Islet of Langerhans (tissue), 1 donor: ENCODE measurements around the gene CD302.
"Not testable (repeated sequence)": the region's sequence is repeated elsewhere in the genome, so short reads cannot be mapped to it uniquely, and the experiment has no call there.

Experiments
- FAIRE-seq: peaks from one replicate; lab custom pipeline; 2011; peaks lifted over from hg19 to GRCh38; lab: Jason Lieb, UNC

CD302 gene

DNA sequence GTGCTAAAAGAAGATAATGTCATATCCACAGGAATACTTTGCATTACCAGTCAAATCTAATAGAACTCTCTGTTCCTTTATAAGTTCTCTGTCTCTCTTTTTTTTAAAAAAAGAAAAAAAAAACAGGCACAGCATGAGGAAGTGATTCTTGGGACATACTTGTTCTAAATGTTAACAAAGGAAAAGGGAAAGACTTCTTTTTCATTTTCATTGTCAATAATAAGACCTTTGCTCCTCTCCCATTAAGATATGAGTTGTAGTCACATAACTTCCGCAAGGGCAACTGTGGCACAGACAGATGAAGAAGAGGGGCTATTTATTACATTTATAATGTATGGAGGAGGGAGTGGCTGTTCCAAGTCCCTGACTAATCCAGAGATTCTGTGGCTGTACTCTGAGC lies 4.7 kb downstream of the CD302 start:
- no peak for FAIRE-seq

- FAIRE-seq: no peak
Measured at GRCh38 chr2:159792599-159792998, 5.4 kb downstream of the CD302 start.

DNA sequence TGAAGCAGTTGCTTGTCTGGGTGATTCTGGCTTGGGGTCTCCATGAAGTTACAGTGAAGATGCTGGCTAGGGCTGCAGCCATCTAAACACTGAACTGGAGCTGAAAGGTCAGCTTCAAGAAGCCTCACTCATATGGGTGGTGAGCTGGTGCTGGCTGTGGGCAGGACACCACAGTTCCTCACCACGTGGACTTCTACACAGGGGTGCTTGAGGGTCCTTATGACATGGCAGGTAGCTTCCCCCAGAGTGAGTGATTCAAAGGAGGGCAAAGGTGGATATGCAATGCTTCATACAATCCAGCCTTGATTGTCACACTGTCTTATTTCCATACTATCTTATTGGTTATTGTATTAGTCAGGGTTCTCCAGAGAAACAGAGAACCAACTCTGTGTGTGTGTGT lies 6.0 kb downstream of the CD302 start:
- FAIRE-seq: no peak

DNA sequence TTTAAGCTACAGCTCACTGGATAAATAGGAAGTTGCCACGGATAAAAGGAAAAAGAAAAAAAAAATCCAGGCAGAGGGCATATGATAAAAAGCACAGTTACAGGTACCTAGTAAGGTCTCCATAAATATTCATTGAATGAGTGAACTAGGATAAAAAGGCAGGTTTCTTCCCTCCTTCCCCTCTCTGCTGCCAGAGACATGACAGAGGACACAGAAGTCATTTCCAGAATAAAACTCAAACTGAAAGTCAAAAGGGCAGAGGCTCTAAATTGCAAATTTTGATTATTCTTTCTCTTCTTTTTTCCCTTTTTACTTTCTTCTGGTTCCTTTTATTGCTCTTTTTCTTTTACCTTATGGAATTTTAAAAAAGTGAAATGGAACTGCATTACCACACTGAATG lies 7.7 kb downstream of the CD302 start:
- FAIRE-seq: no peak

- no peak for FAIRE-seq
Measured at GRCh38 chr2:159788253-159788652, 9.8 kb downstream of the CD302 start.

DNA sequence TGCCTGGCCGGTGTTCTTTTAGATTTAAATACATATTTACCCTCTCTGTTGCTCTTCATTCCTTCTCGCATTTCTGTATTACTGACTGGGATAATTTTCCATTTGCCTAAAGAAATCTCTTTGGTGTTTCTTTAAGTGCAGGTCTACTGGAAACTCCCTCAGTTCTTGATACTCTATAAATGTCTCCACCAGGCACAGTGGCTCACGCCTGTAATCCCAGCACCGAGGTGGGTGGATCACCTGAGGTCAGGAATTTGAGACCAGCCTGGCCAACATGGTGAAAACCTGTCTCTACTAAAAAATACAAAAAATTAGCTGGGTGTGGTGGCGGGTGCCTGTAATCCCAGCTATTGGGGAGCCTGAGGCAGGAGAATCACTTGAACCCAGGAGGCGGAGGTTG lies 10.4 kb downstream of the CD302 start:
- not testable (repeated sequence) for FAIRE-seq

- no peak for FAIRE-seq
Measured at GRCh38 chr2:159786938-159787337, 11.1 kb downstream of the CD302 start.

GRCh38 chr2:159785195-159785594 lies 12.8 kb downstream of the CD302 start:
- no peak for FAIRE-seq

- not testable (repeated sequence) for FAIRE-seq
Measured at GRCh38 chr2:159784744-159785143, 13.3 kb downstream of the CD302 start.

DNA sequence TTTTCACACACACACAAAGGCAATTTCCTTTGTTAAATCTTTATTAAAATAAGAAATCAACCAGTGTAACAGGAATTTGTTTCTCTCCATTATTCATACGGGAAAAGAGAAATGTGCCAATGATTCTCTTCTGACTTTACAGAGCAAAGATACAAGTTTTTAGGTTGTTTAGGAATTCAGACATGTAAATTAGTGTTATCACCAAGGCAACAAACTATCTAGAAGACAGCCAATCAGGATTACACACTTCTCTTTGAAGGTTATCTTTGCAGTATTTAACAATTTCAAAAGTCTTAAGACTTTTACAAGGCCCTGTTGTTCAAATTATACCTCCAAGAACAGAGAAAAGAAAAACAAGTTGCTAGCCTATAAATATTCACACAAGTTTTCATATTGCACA lies 14.5 kb downstream of the CD302 start:
- peak; percentile 33 for FAIRE-seq

GRCh38 chr2:159776321-159776720 lies 21.7 kb downstream of the CD302 start:
- FAIRE-seq: no peak

DNA sequence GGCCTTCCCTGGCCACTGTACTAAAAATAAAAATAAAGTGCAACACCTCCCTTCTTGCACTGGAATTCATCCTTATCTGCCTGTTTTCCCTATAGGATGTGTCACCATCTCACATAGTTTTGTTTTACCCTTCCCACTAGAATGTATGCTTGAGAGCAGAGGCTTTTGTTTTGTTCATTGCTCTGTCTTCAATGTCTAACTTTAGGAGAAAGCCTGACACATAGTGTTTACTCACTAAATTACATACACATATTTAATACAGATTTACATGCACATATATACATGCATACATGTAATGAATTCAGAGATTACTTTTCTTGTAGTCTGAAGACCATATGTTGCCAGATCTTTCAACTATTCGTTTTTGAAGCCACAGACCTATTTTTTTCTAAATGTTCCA lies 23.0 kb downstream of the CD302 start:
- FAIRE-seq: no peak

GRCh38 chr2:159774370-159774990 lies 23.5 kb downstream of the CD302 start:
- no peak for FAIRE-seq

GRCh38 chr2:159773886-159774285 lies 24.1 kb downstream of the CD302 start:
- no peak for FAIRE-seq

- no peak for FAIRE-seq
Measured at GRCh38 chr2:159773426-159773825, 24.6 kb downstream of the CD302 start.

GRCh38 chr2:159769147-159769546 lies 28.9 kb downstream of the CD302 start:
- FAIRE-seq: peak; percentile 43

DNA sequence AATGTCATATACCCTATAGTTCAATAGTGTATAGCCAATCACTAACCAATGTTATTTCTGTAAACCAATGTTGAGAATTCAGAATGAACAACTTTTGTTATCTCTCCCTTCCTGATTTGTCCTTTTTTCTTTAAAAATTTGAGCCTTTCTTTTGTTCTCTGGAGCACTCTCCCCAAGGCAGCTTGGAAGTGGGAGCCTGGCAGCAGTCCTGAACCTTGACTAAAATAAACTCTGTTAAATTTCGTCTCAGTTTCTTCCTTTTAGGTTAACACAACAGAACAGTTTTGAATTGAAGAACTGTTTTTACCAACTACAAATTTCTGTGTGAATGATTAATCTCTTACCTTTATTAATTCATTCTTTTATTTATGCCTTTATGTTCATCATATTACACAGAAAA lies 35.9 kb downstream of the CD302 start:
- no peak for FAIRE-seq

DNA sequence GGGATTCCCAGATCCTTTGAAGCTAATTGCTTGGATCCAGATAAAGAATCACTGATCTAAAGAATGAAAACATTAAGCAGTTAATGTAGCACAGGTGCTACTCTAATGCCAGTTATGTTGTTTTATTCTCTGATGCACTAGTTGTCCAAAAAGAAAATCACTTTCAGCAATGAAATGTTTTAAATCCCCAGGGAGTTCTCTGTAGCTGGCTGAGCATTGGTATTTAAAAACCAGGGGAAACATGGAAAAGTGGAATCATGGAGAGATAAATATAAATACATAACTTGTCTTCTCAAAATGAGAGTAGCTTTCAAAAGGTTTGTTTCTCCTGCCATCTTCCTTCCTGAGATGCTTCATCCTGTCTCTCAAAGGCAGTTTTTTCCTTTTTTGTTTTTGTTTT lies 37.7 kb downstream of the CD302 start:
- no peak for FAIRE-seq

GRCh38 chr2:159759577-159759976 lies 38.4 kb downstream of the CD302 start:
- FAIRE-seq: no peak

GRCh38 chr2:159758686-159759085 lies 39.3 kb downstream of the CD302 start:
- no peak for FAIRE-seq

DNA sequence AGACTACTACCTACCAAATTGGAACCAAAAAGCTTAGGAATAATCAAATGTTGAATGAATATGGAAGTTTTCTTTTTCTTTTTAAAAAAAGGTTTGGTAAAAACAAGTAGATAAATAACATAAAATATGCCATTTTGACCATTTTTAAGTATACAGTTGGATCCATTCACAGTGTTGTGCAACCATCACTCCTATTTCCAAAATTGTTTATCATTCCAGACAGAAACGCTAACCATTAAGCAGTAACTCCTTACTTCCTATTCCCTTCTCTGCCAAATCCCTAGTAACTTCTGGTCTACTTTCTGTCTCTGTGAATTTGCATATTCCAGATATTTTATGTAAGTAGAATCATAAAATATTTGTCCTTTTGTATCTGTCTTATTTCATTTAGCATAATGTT lies 39.8 kb downstream of the CD302 start:
- FAIRE-seq: no peak

DNA sequence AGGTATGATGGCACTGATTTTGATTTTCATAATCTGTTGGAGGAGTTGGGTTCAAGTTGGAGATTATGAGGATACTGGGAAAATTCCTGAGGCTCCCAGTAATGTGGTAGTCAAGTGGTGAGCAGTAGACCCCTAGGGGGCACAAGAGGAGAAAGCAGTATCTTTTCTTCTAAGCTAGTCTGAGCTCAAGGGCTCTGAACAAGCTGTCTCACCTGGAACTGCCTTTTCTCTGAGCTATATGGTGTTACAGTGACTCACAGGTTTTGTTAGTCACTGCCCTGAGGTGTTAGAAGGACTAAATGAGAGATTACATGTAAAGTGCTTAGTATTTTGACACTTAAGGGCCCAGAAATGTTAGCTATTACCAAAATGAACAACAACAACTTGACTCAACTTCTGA lies 42.2 kb downstream of the CD302 start:
- FAIRE-seq: no peak

- no peak for FAIRE-seq
Measured at GRCh38 chr2:159755014-159755413, 43.0 kb downstream of the CD302 start.

- no peak for FAIRE-seq
Measured at GRCh38 chr2:159753797-159754196, 44.2 kb downstream of the CD302 start.

DNA sequence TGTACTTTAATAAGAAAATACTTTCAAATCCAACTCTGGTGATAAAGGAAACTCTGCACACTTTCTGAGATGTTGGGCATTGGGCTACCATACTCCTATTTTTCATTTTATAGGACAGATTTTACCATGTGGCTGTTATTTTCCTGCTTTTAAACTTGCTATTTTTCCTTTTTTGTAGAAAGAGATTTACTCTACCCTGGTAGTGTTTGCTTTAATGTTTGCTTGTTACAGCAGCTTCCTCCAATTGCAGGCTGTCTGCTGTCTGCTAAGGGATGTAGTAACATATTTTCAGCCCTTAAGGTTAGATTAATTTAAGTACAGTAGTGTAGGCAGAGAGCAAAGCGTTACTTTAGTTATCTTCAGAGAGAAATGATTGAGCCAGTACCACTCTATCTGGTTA lies 47.1 kb downstream of the CD302 start:
- no peak for FAIRE-seq
